ENCODE results near the gene SPECC1. TPM values are rescaled to one million over a fixed set of nuclear protein-coding genes. Genes with fewer than 3 reads are reported as not detected.

SPECC1 gene
- total and polyA plus RNA-seq, 7 donors = 10.9 to 98.3 (median 43.5) TPM

GRCh38 chr17:20205609-20206008 is 196.4 kb downstream of the SPECC1 start:
- H3K4me1 ChIP-seq = peaks cover 0 to 22% (median 17%) of the 10 kb centered on the region in 4 donors
- no peak overlapping the region for H3K4me3 ChIP-seq
- no peaks in the 10 kb centered on the region for H3K9me3 ChIP-seq
- peak overlapping the region in 2 of 4 donors; percentile 8 to 34 for H3K27ac ChIP-seq
- no peaks in the 10 kb centered on the region for H3K36me3 ChIP-seq
- TF ChIP-seq POLR2A (IDR thresholded peaks at IDR 0.05) (no peak), EP300 (IDR thresholded peaks at IDR 0.05) (no peak), POLR2AphosphoS5 (IDR thresholded peaks at IDR 0.05) (no peak)
- TF ChIP-seq, protein P1, sequence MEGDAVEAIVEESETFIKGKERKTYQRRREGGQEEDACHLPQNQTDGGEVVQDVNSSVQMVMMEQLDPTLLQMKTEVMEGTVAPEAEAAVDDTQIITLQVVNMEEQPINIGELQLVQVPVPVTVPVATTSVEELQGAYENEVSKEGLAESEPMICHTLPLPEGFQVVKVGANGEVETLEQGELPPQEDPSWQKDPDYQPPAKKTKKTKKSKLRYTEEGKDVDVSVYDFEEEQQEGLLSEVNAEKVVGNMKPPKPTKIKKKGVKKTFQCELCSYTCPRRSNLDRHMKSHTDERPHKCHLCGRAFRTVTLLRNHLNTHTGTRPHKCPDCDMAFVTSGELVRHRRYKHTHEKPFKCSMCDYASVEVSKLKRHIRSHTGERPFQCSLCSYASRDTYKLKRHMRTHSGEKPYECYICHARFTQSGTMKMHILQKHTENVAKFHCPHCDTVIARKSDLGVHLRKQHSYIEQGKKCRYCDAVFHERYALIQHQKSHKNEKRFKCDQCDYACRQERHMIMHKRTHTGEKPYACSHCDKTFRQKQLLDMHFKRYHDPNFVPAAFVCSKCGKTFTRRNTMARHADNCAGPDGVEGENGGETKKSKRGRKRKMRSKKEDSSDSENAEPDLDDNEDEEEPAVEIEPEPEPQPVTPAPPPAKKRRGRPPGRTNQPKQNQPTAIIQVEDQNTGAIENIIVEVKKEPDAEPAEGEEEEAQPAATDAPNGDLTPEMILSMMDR (IDR thresholded peaks at IDR 0.05) = no peak
- no peak for DNase-seq
- WGBS, 2 donors = 79 to 85% methylated on average over 5 of the region's 5 CpGs
- H3K27me3 ChIP-seq = no peaks in the 10 kb centered on the region
- intact Hi-C loops (cut with DNase I) = no loop called here

DNA sequence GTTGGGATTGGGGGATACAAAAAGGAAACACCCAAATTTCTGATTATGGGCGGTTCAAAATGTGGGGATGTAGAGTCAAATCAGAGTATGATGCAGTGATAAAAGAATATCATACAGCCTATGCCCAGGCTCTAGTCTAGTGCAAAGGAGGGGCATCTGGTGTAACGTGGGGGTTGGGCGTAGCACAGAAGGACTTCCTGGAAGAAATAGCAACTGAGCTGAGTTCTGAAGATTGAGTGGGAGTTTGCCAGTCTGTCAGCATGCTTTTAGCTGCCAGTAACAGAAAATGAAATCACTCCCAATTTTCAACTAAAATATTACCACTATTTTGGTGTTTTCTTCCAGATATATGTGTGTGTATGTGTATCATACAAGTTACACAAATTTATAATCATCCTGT is 196.9 kb downstream of the SPECC1 start:
- TF ChIP-seq POLR2A (IDR thresholded peaks at IDR 0.05) (no peak), POLR2AphosphoS5 (IDR thresholded peaks at IDR 0.05) (no peak), EP300 (IDR thresholded peaks at IDR 0.05) (no peak)
- TF ChIP-seq, protein P1 (IDR thresholded peaks at IDR 0.05) = no peak
- H3K27me3 ChIP-seq = no peaks in the 10 kb centered on the region
- H3K27ac ChIP-seq = peak overlapping the region in 2 of 4 donors; percentile 8 to 34
- H3K9me3 ChIP-seq = no peaks in the 10 kb centered on the region
- DNase-seq = no peak
- H3K4me3 ChIP-seq = no peak overlapping the region
- no peaks in the 10 kb centered on the region for H3K36me3 ChIP-seq
- WGBS, 2 donors = 68 to 71% methylated on average over 3 of the region's 3 CpGs
- intact Hi-C loops (cut with DNase I) = no loop called here
- peaks cover 0 to 22% (median 17%) of the 10 kb centered on the region in 4 donors for H3K4me1 ChIP-seq

GRCh38 chr17:20206591-20206990 is 197.4 kb downstream of the SPECC1 start:
- H3K27me3 ChIP-seq = no peaks in the 10 kb centered on the region
- no peak for TF ChIP-seq POLR2A (IDR thresholded peaks at IDR 0.05)
- TF ChIP-seq, protein P1 (IDR thresholded peaks at IDR 0.05) = no peak
- H3K9me3 ChIP-seq = no peaks in the 10 kb centered on the region
- no peak for DNase-seq
- intact Hi-C loops (cut with DNase I) = no loop called here
- peaks cover 0 to 22% (median 17%) of the 10 kb centered on the region in 4 donors for H3K4me1 ChIP-seq
- H3K36me3 ChIP-seq = no peaks in the 10 kb centered on the region
- H3K27ac ChIP-seq = peak overlapping the region in 2 of 4 donors; percentile 8 to 34
- 16 to 54% methylated on average over 3 of the region's 3 CpGs for WGBS, 2 donors
- H3K4me3 ChIP-seq = no peak overlapping the region

DNA sequence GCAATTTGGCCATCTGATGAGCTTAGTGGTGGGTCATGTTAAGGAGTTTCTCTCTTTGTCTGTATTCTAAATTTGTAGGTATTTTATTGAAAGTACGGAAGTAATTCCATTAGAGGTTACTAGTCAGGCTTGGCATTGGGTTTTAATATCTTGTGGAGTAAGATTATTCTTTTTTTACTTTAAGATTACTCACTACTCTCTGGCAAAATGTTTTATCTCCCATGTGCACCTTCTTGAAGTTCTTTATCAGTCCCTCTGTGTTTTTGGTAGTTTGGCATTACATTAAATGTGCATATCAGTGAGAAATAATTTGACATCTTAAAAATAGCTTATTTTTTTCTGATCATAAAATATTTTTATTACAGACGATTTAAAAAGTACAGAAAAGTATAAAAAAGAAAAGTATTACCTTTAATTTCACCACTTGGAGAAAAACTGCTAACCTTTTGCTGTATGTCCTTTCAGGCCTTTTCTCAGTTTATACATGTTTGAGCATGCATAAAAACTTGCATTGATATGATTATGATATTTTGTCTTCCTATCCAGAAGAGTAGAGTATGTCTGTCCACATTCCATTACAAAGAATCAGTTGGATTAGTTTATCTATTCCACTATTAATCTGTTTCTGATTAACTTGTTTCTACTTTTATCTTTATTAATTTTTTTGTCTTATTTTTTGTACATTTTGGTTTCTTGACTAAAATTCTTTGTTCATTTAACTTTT is 198.3 kb downstream of the SPECC1 start:
- H3K36me3 ChIP-seq = no peaks in the 10 kb centered on the region
- H3K27me3 ChIP-seq = no peaks in the 10 kb centered on the region
- intact Hi-C loops (cut with DNase I) = no loop called here
- H3K27ac ChIP-seq = peak overlapping the region in 1 of 4 donors; percentile 34
- TF ChIP-seq EP300 (IDR thresholded peaks at IDR 0.05) (no peak), POLR2A (IDR thresholded peaks at IDR 0.05) (no peak), POLR2AphosphoS5 (IDR thresholded peaks at IDR 0.05) (no peak)
- TF ChIP-seq, protein P1 (IDR thresholded peaks at IDR 0.05) = no peak
- peaks cover 0 to 22% (median 17%) of the 10 kb centered on the region in 4 donors for H3K4me1 ChIP-seq
- no peaks in the 10 kb centered on the region for H3K9me3 ChIP-seq
- WGBS, 2 donors = 92% methylated on average over 2 of the region's 2 CpGs
- no peak overlapping the region for H3K4me3 ChIP-seq
- no peak for DNase-seq

Measured in sigmoid colon (tissue), 7 donors.